WTC11 (cell line): Measurements from ENCODE around the gene PTPN5. TPM values are rescaled to one million over a fixed set of nuclear protein-coding genes. Genes with fewer than 3 reads are reported as not detected.

Experiments used
- ATAC-seq: fragments of 200-7000 bp; cut with Tn5 transposase; 2 replicates; pipeline ENCODE4 v1.10.0; 2021; ENCODE audit warnings: mild to moderate bottlenecking, moderate library complexity
- CTCF ChIA-PET: fragments of 300-600 bp; sonication (Branson Sonifier 250); formaldehyde crosslinking; loops from one replicate; lab custom pipeline; 2021; ENCODE audit warnings: antibody characterized with exemption; lab: Charles Lee
- POLR2A ChIA-PET: fragments of 350-600 bp; sonication (Branson Sonifier 250); formaldehyde crosslinking; loops from one replicate; lab custom pipeline; 2021; ENCODE audit warnings: antibody characterized with exemption; lab: Charles Lee
- DNase-seq: peaks from one replicate; pipeline ENCODE4 v3.0.0; 2021; ENCODE audit warnings: low spot score
- H3K27ac Mint-ChIP-seq: 2 replicates; pipeline ENCODE4 v1.8.0; 2021; ENCODE audit warnings: mixed read lengths
- H3K27me3 Mint-ChIP-seq: 2 replicates; pipeline ENCODE4 v1.8.0; 2021; ENCODE audit warnings: low read depth, mild to moderate bottlenecking, moderate library complexity, mixed read lengths
- H3K36me3 Mint-ChIP-seq: 2 replicates; pipeline ENCODE4 v1.8.0; 2021; ENCODE audit warnings: mixed read lengths
- H3K4me1 Mint-ChIP-seq: 2 replicates; pipeline ENCODE4 v1.8.0; 2022; ENCODE audit warnings: mixed read lengths
- H3K4me3 Mint-ChIP-seq: 2 replicates; pipeline ENCODE4 v1.8.0; 2021; ENCODE audit warnings: mild to moderate bottlenecking, moderate library complexity, mixed read lengths
- H3K9me3 Mint-ChIP-seq: 2 replicates; pipeline ENCODE4 v1.8.0; 2021; ENCODE audit warnings: mixed read lengths
- ATF1 ChIP-seq: sonication (generic); formaldehyde crosslinking; IDR thresholded peaks from 2 replicates; pipeline ENCODE4 v1.8.1; 2023; ENCODE audit warnings: mild to moderate bottlenecking, moderate library complexity, missing genetic modification reagents
- CBFB ChIP-seq: sonication (generic); formaldehyde crosslinking; IDR thresholded peaks from 2 replicates; pipeline ENCODE4 v1.8.1; 2022; ENCODE audit warnings: mild to moderate bottlenecking, low read depth, missing genetic modification reagents
- CTCF ChIP-seq: fragments of 200-600 bp; IDR thresholded peaks from 2 replicates; pipeline ENCODE4 v1.8.0; 2022; ENCODE audit warnings: antibody characterized with exemption
- FOXJ3 ChIP-seq: sonication (generic); formaldehyde crosslinking; IDR thresholded peaks from 2 replicates; pipeline ENCODE4 v1.9.0; 2021; ENCODE audit warnings: missing genetic modification reagents, mild to moderate bottlenecking, borderline replicate concordance
- FOXK1 ChIP-seq: sonication (generic); formaldehyde crosslinking; IDR thresholded peaks from 2 replicates; pipeline ENCODE4 v1.8.0; 2022; ENCODE audit warnings: mild to moderate bottlenecking, moderate library complexity, missing genetic modification reagents
- GABPB1 ChIP-seq: sonication (generic); formaldehyde crosslinking; IDR thresholded peaks from 2 replicates; pipeline ENCODE4 v1.8.1; 2023; ENCODE audit warnings: mild to moderate bottlenecking, missing genetic modification reagents
- HMGA2 ChIP-seq: fragments of 250-450 bp; sonication (Bioruptor Pico); IDR thresholded peaks from 2 replicates; pipeline ENCODE4 v1.4.0; 2021; ENCODE audit warnings: mild to moderate bottlenecking, moderate library complexity
- IRF2 ChIP-seq: sonication (generic); formaldehyde crosslinking; IDR thresholded peaks from 2 replicates; pipeline ENCODE4 v1.8.0; 2022; ENCODE audit warnings: low read depth, missing genetic modification reagents, borderline replicate concordance
- JAZF1 ChIP-seq: fragments of 250-450 bp; sonication (Bioruptor Pico); IDR thresholded peaks from 2 replicates; pipeline ENCODE4 v1.9.0; 2021; ENCODE audit warnings: moderate library complexity, mild to moderate bottlenecking, inconsistent platforms
- KAT7 ChIP-seq: sonication (generic); formaldehyde crosslinking; IDR thresholded peaks from 2 replicates; pipeline ENCODE4 v1.8.1; 2023; ENCODE audit warnings: missing genetic modification reagents, mild to moderate bottlenecking, borderline replicate concordance
- MXD4 ChIP-seq: fragments of 250-450 bp; sonication (Bioruptor Pico); IDR thresholded peaks from 2 replicates; pipeline ENCODE4 v1.8.0; 2021; ENCODE audit warnings: mild to moderate bottlenecking, moderate library complexity, borderline replicate concordance
- MYBL2 ChIP-seq: sonication (generic); formaldehyde crosslinking; IDR thresholded peaks from 2 replicates; pipeline ENCODE4 v1.8.1; 2023; ENCODE audit warnings: mild to moderate bottlenecking, moderate library complexity, missing genetic modification reagents
- NFYB ChIP-seq: sonication (generic); formaldehyde crosslinking; conservative IDR thresholded peaks from 2 replicates; pipeline ENCODE4 v1.8.0; 2022; ENCODE audit warnings: low read depth, missing genetic modification reagents
- PREB ChIP-seq: sonication (generic); formaldehyde crosslinking; IDR thresholded peaks from 2 replicates; pipeline ENCODE4 v1.8.1; 2022; ENCODE audit warnings: mild to moderate bottlenecking, missing genetic modification reagents, moderate library complexity, borderline replicate concordance
- SMAD3 ChIP-seq: sonication (generic); formaldehyde crosslinking; IDR thresholded peaks from 2 replicates; pipeline ENCODE4 v1.8.0; 2022; ENCODE audit warnings: missing genetic modification reagents, mild to moderate bottlenecking, borderline replicate concordance
- ZNF121 ChIP-seq: sonication (generic); formaldehyde crosslinking; IDR thresholded peaks from 2 replicates; pipeline ENCODE4 v1.8.0; 2023; ENCODE audit warnings: missing genetic modification reagents
- ZNF138 ChIP-seq: sonication (generic); formaldehyde crosslinking; conservative IDR thresholded peaks from 2 replicates; pipeline ENCODE4 v1.8.1; 2022; ENCODE audit warnings: mild to moderate bottlenecking, moderate library complexity, missing genetic modification reagents
- ZNF396 ChIP-seq: fragments of 250-450 bp; sonication (Bioruptor Pico); IDR thresholded peaks from 2 replicates; pipeline ENCODE4 v1.8.0; 2021; ENCODE audit warnings: mild to moderate bottlenecking, moderate library complexity, borderline replicate concordance
- ZNF671 ChIP-seq: fragments of 250-450 bp; sonication (Bioruptor Pico); IDR thresholded peaks from 2 replicates; pipeline ENCODE4 v1.8.0; 2021; ENCODE audit warnings: mild to moderate bottlenecking
- total RNA-seq: library from RNA; stranded (reverse); gene quantifications from 3 replicates; pipeline ENCODE4 v1.2.3, GENCODE V29; 2021
- TF ChIP-seq, protein P1 (sequence below): sonication (generic); formaldehyde crosslinking; IDR thresholded peaks from 2 replicates; pipeline ENCODE4 v1.8.0; 2022; ENCODE audit warnings: missing genetic modification reagents
- TF ChIP-seq, protein P2 (sequence below): sonication (generic); formaldehyde crosslinking; IDR thresholded peaks from 2 replicates; pipeline ENCODE4 v1.8.1; 2022; ENCODE audit warnings: mild to moderate bottlenecking, moderate library complexity, missing genetic modification reagents
- TF ChIP-seq, protein P3 (sequence below): sonication (generic); formaldehyde crosslinking; IDR thresholded peaks from 2 replicates; pipeline ENCODE4 v1.8.1; 2022; ENCODE audit warnings: low read depth, mild to moderate bottlenecking, moderate library complexity, missing genetic modification reagents, borderline replicate concordance
- TF ChIP-seq, protein P4 (sequence below): sonication (generic); formaldehyde crosslinking; IDR thresholded peaks from 2 replicates; pipeline ENCODE4 v1.8.0; 2022; ENCODE audit warnings: mild to moderate bottlenecking, missing genetic modification reagents
- TF ChIP-seq, protein P5 (sequence below): fragments of 250-450 bp; sonication (Bioruptor Pico); IDR thresholded peaks from 2 replicates; pipeline ENCODE4 v1.9.0; 2021; ENCODE audit warnings: mild to moderate bottlenecking
- TF ChIP-seq, protein P6 (sequence below): sonication (generic); formaldehyde crosslinking; IDR thresholded peaks from 2 replicates; pipeline ENCODE4 v1.8.1; 2022; ENCODE audit warnings: missing genetic modification reagents, borderline replicate concordance

The PTPN5 gene
- total RNA-seq, 1 experiment from 2014 or later, result 4.5 TPM

DNA sequence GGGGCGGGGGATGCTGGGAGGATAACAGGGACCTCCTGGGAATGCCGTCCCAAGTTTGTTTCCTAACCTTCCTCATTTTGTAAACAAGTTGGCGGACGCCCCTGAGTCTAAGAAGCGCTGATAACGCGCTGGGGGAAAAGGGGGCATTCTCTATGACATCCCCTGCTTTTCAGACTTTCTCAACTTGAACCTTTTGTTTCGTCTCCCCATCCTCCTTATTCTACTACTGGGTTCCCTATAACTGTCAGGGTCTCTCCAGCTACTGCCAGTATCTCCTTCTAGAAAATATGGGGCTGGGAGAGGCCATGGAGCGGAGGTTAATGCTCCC is 92.4 kb downstream of the PTPN5 start (continued):
- TF ChIP-seq, protein P1, sequence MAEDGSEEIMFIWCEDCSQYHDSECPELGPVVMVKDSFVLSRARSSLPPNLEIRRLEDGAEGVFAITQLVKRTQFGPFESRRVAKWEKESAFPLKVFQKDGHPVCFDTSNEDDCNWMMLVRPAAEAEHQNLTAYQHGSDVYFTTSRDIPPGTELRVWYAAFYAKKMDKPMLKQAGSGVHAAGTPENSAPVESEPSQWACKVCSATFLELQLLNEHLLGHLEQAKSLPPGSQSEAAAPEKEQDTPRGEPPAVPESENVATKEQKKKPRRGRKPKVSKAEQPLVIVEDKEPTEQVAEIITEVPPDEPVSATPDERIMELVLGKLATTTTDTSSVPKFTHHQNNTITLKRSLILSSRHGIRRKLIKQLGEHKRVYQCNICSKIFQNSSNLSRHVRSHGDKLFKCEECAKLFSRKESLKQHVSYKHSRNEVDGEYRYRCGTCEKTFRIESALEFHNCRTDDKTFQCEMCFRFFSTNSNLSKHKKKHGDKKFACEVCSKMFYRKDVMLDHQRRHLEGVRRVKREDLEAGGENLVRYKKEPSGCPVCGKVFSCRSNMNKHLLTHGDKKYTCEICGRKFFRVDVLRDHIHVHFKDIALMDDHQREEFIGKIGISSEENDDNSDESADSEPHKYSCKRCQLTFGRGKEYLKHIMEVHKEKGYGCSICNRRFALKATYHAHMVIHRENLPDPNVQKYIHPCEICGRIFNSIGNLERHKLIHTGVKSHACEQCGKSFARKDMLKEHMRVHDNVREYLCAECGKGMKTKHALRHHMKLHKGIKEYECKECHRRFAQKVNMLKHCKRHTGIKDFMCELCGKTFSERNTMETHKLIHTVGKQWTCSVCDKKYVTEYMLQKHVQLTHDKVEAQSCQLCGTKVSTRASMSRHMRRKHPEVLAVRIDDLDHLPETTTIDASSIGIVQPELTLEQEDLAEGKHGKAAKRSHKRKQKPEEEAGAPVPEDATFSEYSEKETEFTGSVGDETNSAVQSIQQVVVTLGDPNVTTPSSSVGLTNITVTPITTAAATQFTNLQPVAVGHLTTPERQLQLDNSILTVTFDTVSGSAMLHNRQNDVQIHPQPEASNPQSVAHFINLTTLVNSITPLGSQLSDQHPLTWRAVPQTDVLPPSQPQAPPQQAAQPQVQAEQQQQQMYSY (CRISPR knock-in tag), result no peak
- no peak for TF ChIP-seq IRF2
- no peak for TF ChIP-seq MYBL2 (CRISPR knock-in tag)
- TF ChIP-seq HMGA2, result no peak
- no peak for TF ChIP-seq CBFB (CRISPR knock-in tag)
- no peak for TF ChIP-seq MXD4 (CRISPR knock-in tag)

DNA sequence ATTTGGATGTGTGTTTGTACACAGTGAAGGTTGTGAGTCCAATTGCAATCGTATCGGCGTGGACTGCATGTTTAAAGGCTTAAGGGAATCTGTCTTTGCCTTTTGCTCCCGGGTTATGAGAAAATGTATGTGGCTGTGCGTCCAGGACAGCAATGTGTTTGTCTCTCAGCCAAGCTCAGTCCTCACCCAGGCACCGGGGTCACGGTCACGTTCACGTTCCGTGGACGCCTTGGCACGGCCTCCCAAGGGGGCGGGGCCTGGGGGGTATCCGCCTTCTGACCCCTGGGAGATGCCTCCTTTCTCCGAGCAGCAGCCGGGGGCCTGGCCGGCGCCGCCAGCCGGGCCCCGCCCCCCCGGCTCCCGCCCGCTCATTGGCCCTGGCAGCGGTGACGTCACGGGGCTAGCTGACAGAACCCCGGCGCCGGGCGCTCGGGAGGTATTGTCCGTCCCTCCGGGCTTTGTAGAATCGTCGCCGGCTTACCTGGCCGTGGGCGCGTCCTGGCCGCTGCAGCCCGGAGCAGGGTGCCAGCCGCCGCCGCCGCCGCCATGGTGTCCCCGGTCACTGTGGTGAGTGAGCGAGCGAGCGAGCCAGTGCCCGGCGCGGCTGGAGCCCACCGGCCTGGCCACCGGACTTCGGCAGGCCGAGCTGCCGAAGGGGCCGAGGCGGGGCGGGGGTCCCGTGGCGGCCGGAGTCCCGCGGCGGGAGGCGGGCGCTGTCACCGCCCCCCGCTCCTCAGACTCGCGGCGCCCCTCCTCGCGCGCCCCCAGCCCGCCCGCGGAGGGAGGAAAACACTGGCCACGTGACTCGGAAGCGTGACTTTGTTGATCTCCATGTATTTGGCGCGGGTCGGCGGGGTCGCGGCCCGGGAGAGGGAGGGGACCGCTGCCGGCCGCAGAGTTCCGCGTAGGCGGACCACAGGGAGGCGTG is 93.0 kb downstream of the PTPN5 start, which contains the start of gene TMEM86A:
Gene TMEM86A (plus strand): TSS at position 439 of the 928 bp plus-strand sequence. CDS start 108 bp downstream, at position 547.
- Mint-ChIP-seq H3K4me3 (peak within 1 kb of the TSS; percentile 71), H3K27ac (no peak within 1 kb of the TSS)
- CTCF ChIA-PET, result interaction anchor here (0.7 to 2.8 kb wide), 2 partner anchors 23 to 158 kb away, joined by 3 to 13 read pairs; no protein-coding TSS in a partner anchor
- TF ChIP-seq, protein P2, sequence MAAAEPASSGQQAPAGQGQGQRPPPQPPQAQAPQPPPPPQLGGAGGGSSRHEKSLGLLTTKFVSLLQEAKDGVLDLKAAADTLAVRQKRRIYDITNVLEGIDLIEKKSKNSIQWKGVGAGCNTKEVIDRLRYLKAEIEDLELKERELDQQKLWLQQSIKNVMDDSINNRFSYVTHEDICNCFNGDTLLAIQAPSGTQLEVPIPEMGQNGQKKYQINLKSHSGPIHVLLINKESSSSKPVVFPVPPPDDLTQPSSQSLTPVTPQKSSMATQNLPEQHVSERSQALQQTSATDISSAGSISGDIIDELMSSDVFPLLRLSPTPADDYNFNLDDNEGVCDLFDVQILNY (CRISPR knock-in tag), result peak; percentile 17; the same call in 1 of the 2 replicates
- TF ChIP-seq GABPB1 (CRISPR knock-in tag) (no peak), ZNF121 (no peak), JAZF1 (CRISPR knock-in tag) (no peak), FOXK1 (CRISPR knock-in tag) (peak; percentile 95), ZNF671 (CRISPR knock-in tag) (no peak), CTCF (no peak), ZNF138 (no peak), PREB (CRISPR knock-in tag) (no peak), NFYB (CRISPR knock-in tag) (no peak), KAT7 (CRISPR knock-in tag) (no peak), SMAD3 (CRISPR knock-in tag) (no peak), FOXJ3 (CRISPR knock-in tag) (no peak), ATF1 (no peak), ZNF396 (CRISPR knock-in tag) (no peak)
- TF ChIP-seq, protein P3, sequence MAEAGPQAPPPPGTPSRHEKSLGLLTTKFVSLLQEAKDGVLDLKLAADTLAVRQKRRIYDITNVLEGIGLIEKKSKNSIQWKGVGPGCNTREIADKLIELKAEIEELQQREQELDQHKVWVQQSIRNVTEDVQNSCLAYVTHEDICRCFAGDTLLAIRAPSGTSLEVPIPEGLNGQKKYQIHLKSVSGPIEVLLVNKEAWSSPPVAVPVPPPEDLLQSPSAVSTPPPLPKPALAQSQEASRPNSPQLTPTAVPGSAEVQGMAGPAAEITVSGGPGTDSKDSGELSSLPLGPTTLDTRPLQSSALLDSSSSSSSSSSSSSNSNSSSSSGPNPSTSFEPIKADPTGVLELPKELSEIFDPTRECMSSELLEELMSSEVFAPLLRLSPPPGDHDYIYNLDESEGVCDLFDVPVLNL (CRISPR knock-in tag), result no peak
- TF ChIP-seq, protein P4, sequence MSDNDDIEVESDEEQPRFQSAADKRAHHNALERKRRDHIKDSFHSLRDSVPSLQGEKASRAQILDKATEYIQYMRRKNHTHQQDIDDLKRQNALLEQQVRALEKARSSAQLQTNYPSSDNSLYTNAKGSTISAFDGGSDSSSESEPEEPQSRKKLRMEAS, result 0 out of 2 replicates have a peak, but pooled peaks have one; percentile 18
- TF ChIP-seq, protein P5, sequence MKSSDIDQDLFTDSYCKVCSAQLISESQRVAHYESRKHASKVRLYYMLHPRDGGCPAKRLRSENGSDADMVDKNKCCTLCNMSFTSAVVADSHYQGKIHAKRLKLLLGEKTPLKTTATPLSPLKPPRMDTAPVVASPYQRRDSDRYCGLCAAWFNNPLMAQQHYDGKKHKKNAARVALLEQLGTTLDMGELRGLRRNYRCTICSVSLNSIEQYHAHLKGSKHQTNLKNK (CRISPR knock-in tag), result no peak
- TF ChIP-seq, protein P6, sequence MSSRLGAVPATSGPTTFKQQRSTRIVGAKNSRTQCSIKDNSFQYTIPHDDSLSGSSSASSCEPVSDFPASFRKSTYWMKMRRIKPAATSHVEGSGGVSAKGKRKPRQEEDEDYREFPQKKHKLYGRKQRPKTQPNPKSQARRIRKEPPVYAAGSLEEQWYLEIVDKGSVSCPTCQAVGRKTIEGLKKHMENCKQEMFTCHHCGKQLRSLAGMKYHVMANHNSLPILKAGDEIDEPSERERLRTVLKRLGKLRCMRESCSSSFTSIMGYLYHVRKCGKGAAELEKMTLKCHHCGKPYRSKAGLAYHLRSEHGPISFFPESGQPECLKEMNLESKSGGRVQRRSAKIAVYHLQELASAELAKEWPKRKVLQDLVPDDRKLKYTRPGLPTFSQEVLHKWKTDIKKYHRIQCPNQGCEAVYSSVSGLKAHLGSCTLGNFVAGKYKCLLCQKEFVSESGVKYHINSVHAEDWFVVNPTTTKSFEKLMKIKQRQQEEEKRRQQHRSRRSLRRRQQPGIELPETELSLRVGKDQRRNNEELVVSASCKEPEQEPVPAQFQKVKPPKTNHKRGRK (CRISPR knock-in tag), result no peak

More for the DNA sequence above, 93.0 kb downstream of the PTPN5 start, which contains the start of gene TMEM86A:
- DNase-seq (peak; percentile 94), ATAC-seq (peak; percentile 93)
- Mint-ChIP-seq H3K27me3 (peaks cover 67% of the 10 kb centered on the region), H3K9me3 (no peaks in the 10 kb centered on the region), H3K36me3 (no peaks in the 10 kb centered on the region), H3K4me1 (peaks cover 8% of the 10 kb centered on the region)
- POLR2A ChIA-PET, result no interaction called here
